H1 (cell line): ENCODE data around the gene ING1. TPM values are rescaled to one million over a fixed set of nuclear protein-coding genes. Genes with fewer than 3 reads are reported as not detected.

Source experiments
- CTCF ChIA-PET: fragments of 300-600 bp; sonication (Branson Sonifier 250); formaldehyde crosslinking; loops from one replicate; lab custom pipeline; 2021; ENCODE audit not compliant: partially characterized antibody; lab: Charles Lee
- POLR2A ChIA-PET: fragments of 300-600 bp; sonication (Branson Sonifier 250); formaldehyde crosslinking; loops from one replicate; lab custom pipeline; 2021; ENCODE audit warnings: inconsistent platforms; ENCODE audit not compliant: partially characterized antibody; lab: Charles Lee
- DNase-seq, 2 experiments: peaks; one replicate each; pipeline versions ENCODE4 v3.0.0 to v3.0.0-alpha.2; 2010 to 2022; ENCODE audit warnings: low spot score in 2 of 2, low read depth in 1 of 2, mixed read lengths in 1 of 2
- FAIRE-seq: peaks from 2 replicates; lab custom pipeline; 2011; peaks lifted over from hg19 to GRCh38; lab: Jason Lieb, UNC
- H2AFZ ChIP-seq: 2 replicates; pipeline ENCODE4 v1.8.1; 2012; ENCODE audit warnings: low read length, inconsistent platforms
- H2AK5ac ChIP-seq: 2 replicates; pipeline ENCODE4 v1.6.1; 2013; ENCODE audit warnings: low read depth, low read length
- H2BK120ac ChIP-seq: replicated peaks from 2 replicates; pipeline ENCODE3; 2013; ENCODE audit warnings: low read depth, low read length, inconsistent platforms
- H2BK12ac ChIP-seq: 2 replicates; pipeline ENCODE4 v1.6.1; 2013; ENCODE audit warnings: low read depth, low read length
- H2BK15ac ChIP-seq: 2 replicates; pipeline ENCODE4 v1.6.1; 2013; ENCODE audit warnings: low read length
- H2BK20ac ChIP-seq: 2 replicates; pipeline ENCODE4 v1.6.1; 2013; ENCODE audit warnings: low read length
- H2BK5ac ChIP-seq: 2 replicates; pipeline ENCODE4 v1.6.1; 2013; ENCODE audit warnings: low read depth, low read length
- H3K14ac ChIP-seq: 2 replicates; pipeline ENCODE4 v1.6.1; 2013; ENCODE audit warnings: inconsistent platforms; ENCODE audit not compliant: insufficient read length
- H3K18ac ChIP-seq: 2 replicates; pipeline ENCODE4 v1.6.1; 2013; ENCODE audit warnings: low read length; ENCODE audit errors: extremely low read depth
- H3K23ac ChIP-seq: 2 replicates; pipeline ENCODE4 v1.6.1; 2013; ENCODE audit warnings: inconsistent platforms; ENCODE audit not compliant: insufficient read length
- H3K23me2 ChIP-seq: 2 replicates; pipeline ENCODE4 v1.6.1; 2013; ENCODE audit warnings: low read depth, low read length
- H3K27ac ChIP-seq: 2 replicates; pipeline ENCODE4 v1.6.1; 2011; ENCODE audit warnings: low read depth, low read length, inconsistent platforms
- H3K27me3 ChIP-seq, 4 experiments: replicated peaks in 1 of 4; 1 replicate in 1 of 4; 2 replicates in 3 of 4; pipeline versions ENCODE4 v1.6.1 to v1.8.1; 2011 to 2013; ENCODE audit warnings: low read length in 3 of 4, mild to moderate bottlenecking in 3 of 4, inconsistent platforms in 2 of 4, mixed read lengths in 2 of 4, moderate library complexity in 1 of 4; ENCODE audit not compliant: control insufficient read depth in 3 of 4, insufficient read depth in 3 of 4; ENCODE audit errors: extremely low read depth in 1 of 4
- H3K36me3 ChIP-seq, 4 experiments: 2 replicates each; pipeline versions ENCODE4 v1.6.1 to v1.8.1; 2011 to 2013; ENCODE audit warnings: mild to moderate bottlenecking in 4 of 4, low read length in 3 of 4, moderate library complexity in 2 of 4, control low read depth in 1 of 4, inconsistent platforms in 1 of 4; ENCODE audit not compliant: insufficient read depth in 4 of 4, control insufficient read depth in 2 of 4
- H3K4ac ChIP-seq: replicated peaks from 2 replicates; pipeline ENCODE3; 2013; ENCODE audit warnings: low read length, low read depth, mixed read lengths, inconsistent platforms; ENCODE audit not compliant: insufficient read length
- H3K4me1 ChIP-seq, 4 experiments: replicated peaks in 1 of 4; 1 replicate in 1 of 4; 2 replicates in 3 of 4; pipeline versions ENCODE4 v1.6.1 to v1.8.1; 2011 to 2013; ENCODE audit warnings: low read length in 3 of 4, inconsistent platforms in 2 of 4, mixed read lengths in 1 of 4; ENCODE audit not compliant: insufficient read depth in 4 of 4, control insufficient read depth in 3 of 4
- H3K4me2 ChIP-seq, 2 experiments: 2 replicates each; pipeline versions ENCODE4 v1.6.1 to v1.8.1; 2011 to 2013; ENCODE audit warnings: low read depth in 2 of 2, low read length in 2 of 2, control low read depth in 1 of 2, inconsistent platforms in 1 of 2, mild to moderate bottlenecking in 1 of 2; ENCODE audit not compliant: insufficient read depth in 1 of 2
- H3K4me3 ChIP-seq, 4 experiments: fragments of 200-600, 300-600 bp in 1 of 4; sonication (generic), shearing (Covaris generic), sonication (Bioruptor Twin) in 1 of 4; 2 replicates each; pipeline versions ENCODE4 v1.5.1 to v1.8.1; 2011 to 2016; ENCODE audit warnings: low read length in 4 of 4, low read depth in 3 of 4, control low read depth in 2 of 4, inconsistent platforms in 2 of 4, mild to moderate bottlenecking in 2 of 4, mixed read lengths in 1 of 4, moderate library complexity in 1 of 4; ENCODE audit not compliant: insufficient read depth in 2 of 4; ENCODE audit errors: extremely low read depth in 1 of 4
- H3K56ac ChIP-seq: replicated peaks from 2 replicates; pipeline ENCODE3; 2013; ENCODE audit warnings: low read depth, mild to moderate bottlenecking, mixed read lengths, low read length, inconsistent platforms; ENCODE audit not compliant: insufficient read length
- H3K79me1 ChIP-seq: 2 replicates; pipeline ENCODE4 v1.6.1; 2013; ENCODE audit warnings: low read depth, low read length, control low read depth
- H3K79me2 ChIP-seq, 2 experiments: 2 replicates each; pipeline versions ENCODE4 v1.6.1 to v1.8.1; 2012 to 2013; ENCODE audit warnings: low read length in 2 of 2, mild to moderate bottlenecking in 2 of 2, inconsistent platforms in 1 of 2; ENCODE audit not compliant: insufficient read depth in 2 of 2, control insufficient read depth in 1 of 2
- H3K9ac ChIP-seq, 4 experiments: replicated peaks in 1 of 4; 1 replicate in 1 of 4; 2 replicates in 3 of 4; pipeline versions ENCODE4 v1.6.1 to v1.8.1; 2011 to 2013; ENCODE audit warnings: low read depth in 3 of 4, low read length in 3 of 4, control low read depth in 2 of 4, mild to moderate bottlenecking in 2 of 4, moderate library complexity in 2 of 4, inconsistent platforms in 1 of 4; ENCODE audit errors: extremely low read depth in 1 of 4
- H3K9me3 ChIP-seq, 2 experiments: 2 replicates each; pipeline versions ENCODE4 v1.6.1 to v1.8.1; 2012 to 2013; ENCODE audit warnings: mild to moderate bottlenecking in 2 of 2, moderate library complexity in 2 of 2, control low read depth in 1 of 2, inconsistent platforms in 1 of 2, low read depth in 1 of 2, low read length in 1 of 2, mixed read lengths in 1 of 2; ENCODE audit not compliant: insufficient read depth in 2 of 2
- H4K20me1 ChIP-seq, 2 experiments: replicated peaks in 1 of 2; 2 replicates each; pipeline versions ENCODE3 to v1.8.1; 2011 to 2013; ENCODE audit warnings: inconsistent platforms in 2 of 2, low read length in 2 of 2, mild to moderate bottlenecking in 1 of 2; ENCODE audit not compliant: insufficient read depth in 2 of 2, control insufficient read depth in 1 of 2
- H4K5ac ChIP-seq: 2 replicates; pipeline ENCODE4 v1.6.1; 2013; ENCODE audit warnings: low read length, low read depth, mixed read lengths, inconsistent platforms; ENCODE audit not compliant: insufficient read length
- H4K8ac ChIP-seq: 2 replicates; pipeline ENCODE4 v1.8.0; 2013; ENCODE audit warnings: mild to moderate bottlenecking, moderate library complexity, low read length, inconsistent platforms; ENCODE audit not compliant: insufficient read depth; ENCODE audit errors: extremely low read depth
- H4K91ac ChIP-seq: replicated peaks from 2 replicates; pipeline ENCODE3; 2013; ENCODE audit warnings: low read length, mixed read lengths, inconsistent platforms; ENCODE audit not compliant: insufficient read length
- BACH1 ChIP-seq: IDR thresholded peaks from 2 replicates; pipeline ENCODE4 v1.6.1; 2012; ENCODE audit warnings: low read length, improper control_type of control experiment
- BCL11A ChIP-seq, 2 experiments: IDR thresholded peaks; one replicate each; pipeline ENCODE4 v1.6.1; 2011; ENCODE audit warnings: low read depth in 2 of 2, low read length in 2 of 2, mild to moderate bottlenecking in 2 of 2
- CBX5 ChIP-seq: fragments of 300-800, 300-1000 bp; sonication (generic); IDR thresholded peaks from 2 replicates; pipeline ENCODE4 v1.7.1; 2016; ENCODE audit warnings: antibody characterized with exemption, low read length, low read depth
- CEBPB ChIP-seq: IDR thresholded peaks from 2 replicates; pipeline ENCODE4 v1.6.1; 2012; ENCODE audit warnings: low read depth, low read length
- CTBP2 ChIP-seq: IDR thresholded peaks from 2 replicates; pipeline ENCODE4 v1.7.0; 2011; ENCODE audit warnings: borderline replicate concordance, mild to moderate bottlenecking, moderate library complexity, mixed read lengths, low read length; ENCODE audit not compliant: insufficient read depth, insufficient read length
- EGR1 ChIP-seq: IDR thresholded peaks from 2 replicates; pipeline ENCODE4 v1.6.1; 2011; ENCODE audit warnings: low read depth, low read length, borderline replicate concordance
- SAP30 ChIP-seq: fragments of 300-600 bp; sonication (generic); IDR thresholded peaks from 2 replicates; pipeline ENCODE4 v1.7.1; 2012; ENCODE audit warnings: low read length, moderate library complexity, mild to moderate bottlenecking, inconsistent platforms; ENCODE audit not compliant: insufficient read depth, insufficient replicate concordance
- SP2 ChIP-seq: IDR thresholded peaks from 2 replicates; pipeline ENCODE4 v1.6.1; 2012; ENCODE audit warnings: mild to moderate bottlenecking, low read length, inconsistent platforms
- TEAD4 ChIP-seq: IDR thresholded peaks from 2 replicates; pipeline ENCODE4 v1.6.1; 2012; ENCODE audit warnings: low read depth, low read length, inconsistent platforms, mixed read lengths
- YY1 ChIP-seq: IDR thresholded peaks from 2 replicates; pipeline ENCODE4 v1.6.1; 2011; ENCODE audit warnings: low read depth, mild to moderate bottlenecking, low read length
- WGBS, 2 experiments: shearing (Covaris generic) in 1 of 2; methylation state at CpG; one replicate each; pipeline versions ENCODE4 v1.1.6 to v1.1.7; 2013 to 2015; ENCODE audit warnings: low lambda C conversion rate in 2 of 2, mixed read lengths in 2 of 2, inconsistent platforms in 1 of 2, low coverage in 1 of 2, missing lambda C conversion rate in 1 of 2; ENCODE audit not compliant: insufficient replicate concordance in 2 of 2, insufficient coverage in 1 of 2, insufficient read length in 1 of 2; ENCODE audit errors: extremely low coverage in 1 of 2, missing lambda C conversion rate in 1 of 2; 5-methylcytosine and 5-hydroxymethylcytosine counted together
- polyA plus RNA-seq, 7 experiments: library from polyadenylated mRNA; depleted of rRNA in 3 of 7; stranded (reverse) in 5 of 7; unstranded in 2 of 7; fragments of >200 nt in 5 of 7; fragments of 200-250 nt in 2 of 7; gene quantifications; 1 replicate in 5 of 7; 2 replicates in 1 of 7; 4 replicates in 1 of 7; pipeline versions ENCODE4 v1.2.1 to v1.2.3, GENCODE V29; 2011 to 2013; ENCODE audit warnings: missing spikeins in 2 of 7, mixed read lengths in 2 of 7
- total RNA-seq: library from RNA; stranded (reverse); fragmentation: NEBNext Ultra II Directional; extraction: Animal tissue kit (Norgen Biotek cat#: 25700); gene quantifications from 2 replicates; pipeline ENCODE4 v1.2.1, GENCODE V29; 2021

The ING1 gene
- total and polyA plus RNA-seq, 2 of the 8 experiments (the other 6 are each of a cell fraction or from before 2014, with no cell fraction given): 22.3 to 26.6 TPM

- ChIA-PET CTCF (interaction anchor here (0.6 to 1.5 kb wide), 6 partner anchors 40 to 276 kb away, joined by 3 to 4 read pairs (median 3); no protein-coding TSS in a partner anchor), POLR2A (interaction anchor here (0.7 to 4.0 kb wide), 3 partner anchors 9 to 1476 kb away, joined by 3 to 28 read pairs (median 3); partner anchors contain the start of gene ING1)
- H3K14ac ChIP-seq: no peak overlapping the region
- H2BK5ac ChIP-seq: no peak overlapping the region
- H3K9me3 ChIP-seq: no peaks in the 10 kb centered on the region
- H3K4me3 ChIP-seq: no peak overlapping the region
- no peak overlapping the region for H3K23ac ChIP-seq
- no peak overlapping the region for H3K27ac ChIP-seq
- H3K79me2 ChIP-seq: peaks cover 6 to 33% of the 10 kb centered on the region in 2 experiments
- no peak overlapping the region for H4K8ac ChIP-seq
- peaks cover 9% of the 10 kb centered on the region for H3K79me1 ChIP-seq
- TF ChIP-seq TEAD4 (no peak), EGR1 (no peak), YY1 (no peak), CEBPB (no peak), BCL11A (IDR thresholded peaks at IDR 0.05; ENCODE audit: low read depth in 2 of 2, low read length in 2 of 2) (no peak), BACH1 (no peak), SAP30 (no peak), CTBP2 (no peak), CBX5 (no peak), SP2 (no peak)
- no peak overlapping the region for H2BK15ac ChIP-seq
- H2AK5ac ChIP-seq: no peak overlapping the region
- H2BK120ac ChIP-seq: no peak overlapping the region
- DNase-seq (no peak), FAIRE-seq (no peak)
- H4K91ac ChIP-seq: no peak overlapping the region
- no peak overlapping the region for H2AFZ ChIP-seq
- no peaks in the 10 kb centered on the region for H3K23me2 ChIP-seq
- no peak overlapping the region for H3K56ac ChIP-seq
- no peak overlapping the region for H3K4ac ChIP-seq
- peaks cover 8 to 19% (median 11%) of the 10 kb centered on the region in 4 experiments; a peak in 7 of 8 replicates for H3K36me3 ChIP-seq
- no peaks in the 10 kb centered on the region for H3K4me1 ChIP-seq
- no peak overlapping the region for H4K5ac ChIP-seq
- H2BK12ac ChIP-seq: no peak overlapping the region
- H4K20me1 ChIP-seq: peaks cover 7 to 10% of the 10 kb centered on the region in 2 experiments
- no peak overlapping the region for H2BK20ac ChIP-seq
- no peak overlapping the region for H3K18ac ChIP-seq
- H3K4me2 ChIP-seq: no peak overlapping the region
- H3K27me3 ChIP-seq: no peaks in the 10 kb centered on the region
- no peak overlapping the region for H3K9ac ChIP-seq
- WGBS, 2 experiments: 95% methylated on average over 8 of the region's 8 CpGs; no CpG with 5 or more reads in 1 of the 2 experiments
Measured at GRCh38 chr13:110723598-110723997, 10.1 kb downstream of the ING1 start.
